NCI-H1930 (cell line): ENCODE results near the gene CHIT1.

Experiments used
- DNase-seq, 2 experiments: peaks; one replicate each; lab custom pipeline; 2025; lab: John Stamatoyannopoulos, UW

CHIT1 gene

GRCh38 chr1:203175237-203175826, 54.1 kb downstream of the CHIT1 start, which contains the start of gene MYBPH:
Gene MYBPH (minus strand): TSS chr1:203175826. CDS start chr1:203175755, 71 bp downstream.
- no peak for DNase-seq

- no peak for DNase-seq
Observed at GRCh38 chr1:203174324-203174985, 55.0 kb downstream of the CHIT1 start.

GRCh38 chr1:203173566-203173965, 55.9 kb downstream of the CHIT1 start:
- peak in 1 of 2 experiments; percentile 7 for DNase-seq

- DNase-seq, result no peak
Observed at GRCh38 chr1:203173011-203173555, 56.4 kb downstream of the CHIT1 start.

GRCh38 chr1:203172184-203173010, 57.1 kb downstream of the CHIT1 start:
- DNase-seq, result peak; percentile 17

- DNase-seq, result no peak
Observed at GRCh38 chr1:203171341-203172183, 57.9 kb downstream of the CHIT1 start.

GRCh38 chr1:203170625-203171330, 58.7 kb downstream of the CHIT1 start:
- DNase-seq, result no peak

- DNase-seq, result no peak
Observed at GRCh38 chr1:203169770-203170520, 59.5 kb downstream of the CHIT1 start.

GRCh38 chr1:203168991-203169390, 60.5 kb downstream of the CHIT1 start:
- no peak for DNase-seq

GRCh38 chr1:203168256-203168786, 61.2 kb downstream of the CHIT1 start:
- DNase-seq, result no peak

GRCh38 chr1:203167913-203168200, 61.6 kb downstream of the CHIT1 start:
- no peak for DNase-seq

- no peak for DNase-seq
Observed at GRCh38 chr1:203167026-203167912, 62.2 kb downstream of the CHIT1 start.

GRCh38 chr1:203166192-203166940, 63.1 kb downstream of the CHIT1 start:
- DNase-seq, result no peak
